Liver (tissue), 9 donors: Measurements from ENCODE around the gene HAGH. TPM values are rescaled to one million over a fixed set of nuclear protein-coding genes. Genes with fewer than 3 reads are reported as not detected.

ENCODE experiments used
- DNase-seq: peaks from one replicate; pipeline ENCODE4 v3.0.0-alpha.2; 2017; ENCODE audit warnings: low spot score
- H3K27ac ChIP-seq, 2 donors: one replicate each; pipeline ENCODE4 v1.7.0; 2013; ENCODE audit warnings: inconsistent platforms in 2 of 2, low read length in 2 of 2, control low read depth in 1 of 2, low read depth in 1 of 2, mild to moderate bottlenecking in 1 of 2
- H3K27me3 ChIP-seq, 4 donors: one replicate each; pipeline versions ENCODE4 v1.6.1 to v1.7.0; 2013; ENCODE audit warnings: low read length in 3 of 4, inconsistent platforms in 1 of 4, mild to moderate bottlenecking in 1 of 4, moderate library complexity in 1 of 4; ENCODE audit not compliant: control insufficient read depth in 4 of 4, insufficient read depth in 4 of 4
- H3K36me3 ChIP-seq, 4 donors: one replicate each; pipeline versions ENCODE4 v1.6.1 to v1.7.0; 2013; ENCODE audit warnings: low read length in 3 of 4, mild to moderate bottlenecking in 3 of 4, low read depth in 1 of 4, moderate library complexity in 1 of 4; ENCODE audit not compliant: control insufficient read depth in 4 of 4, insufficient read depth in 3 of 4
- H3K4me1 ChIP-seq, 4 donors: one replicate each; pipeline versions ENCODE4 v1.6.1 to v1.7.0; 2013; ENCODE audit warnings: low read length in 3 of 4, mild to moderate bottlenecking in 3 of 4, moderate library complexity in 1 of 4; ENCODE audit not compliant: control insufficient read depth in 4 of 4, insufficient read depth in 4 of 4
- H3K4me3 ChIP-seq, 3 donors: one replicate each; pipeline versions ENCODE4 v1.6.1 to v1.7.0; 2013; ENCODE audit warnings: low read length in 3 of 3, control low read depth in 1 of 3, low read depth in 1 of 3, mild to moderate bottlenecking in 1 of 3
- H3K9ac ChIP-seq, 2 donors: one replicate each; pipeline ENCODE4 v1.7.0; 2013; ENCODE audit warnings: low read length in 2 of 2, mild to moderate bottlenecking in 2 of 2, moderate library complexity in 2 of 2, control low read depth in 1 of 2, low read depth in 1 of 2
- H3K9me3 ChIP-seq, 4 donors: one replicate each; pipeline versions ENCODE4 v1.6.1 to v1.7.0; 2013; ENCODE audit warnings: low read length in 3 of 4; ENCODE audit not compliant: control insufficient read depth in 4 of 4
- CTCF ChIP-seq: fragments of 150-350 bp; IDR thresholded peaks from 2 replicates; pipeline ENCODE4 v1.5.1; 2017; ENCODE audit warnings: improper control_type of control experiment, low read depth, low read length; ENCODE audit not compliant: missing input control
- EGR1 ChIP-seq, 2 donors: IDR thresholded peaks; 2 replicates each; pipeline ENCODE4 v1.6.1; 2016 to 2018; ENCODE audit warnings: antibody characterized with exemption in 2 of 2, low read depth in 2 of 2
- FOXA1 ChIP-seq: IDR thresholded peaks from 2 replicates; pipeline ENCODE4 v1.6.1; 2016; ENCODE audit warnings: antibody characterized with exemption
- GABPA ChIP-seq, 2 donors: IDR thresholded peaks in 1 of 2; conservative IDR thresholded peaks in 1 of 2; 2 replicates each; pipeline ENCODE4 v1.6.1; 2016; ENCODE audit warnings: antibody characterized with exemption in 2 of 2, mild to moderate bottlenecking in 1 of 2, moderate library complexity in 1 of 2
- HNF4A ChIP-seq, 2 donors: conservative IDR thresholded peaks; 2 replicates each; pipeline ENCODE4 v1.6.1; 2016; ENCODE audit warnings: antibody characterized with exemption in 2 of 2, mild to moderate bottlenecking in 2 of 2
- HNF4G ChIP-seq: IDR thresholded peaks from 2 replicates; pipeline ENCODE4 v1.6.1; 2016; ENCODE audit warnings: antibody characterized with exemption
- JUND ChIP-seq, 2 donors: IDR thresholded peaks; 2 replicates each; pipeline ENCODE4 v1.6.1; 2016; ENCODE audit warnings: antibody characterized with exemption in 2 of 2
- MAX ChIP-seq: IDR thresholded peaks from 2 replicates; pipeline ENCODE4 v1.6.1; 2016; ENCODE audit warnings: antibody characterized with exemption
- NR2F2 ChIP-seq: IDR thresholded peaks from 2 replicates; pipeline ENCODE4 v1.6.1; 2016; ENCODE audit warnings: antibody characterized with exemption
- REST ChIP-seq: IDR thresholded peaks from 2 replicates; pipeline ENCODE4 v1.6.1; 2016; ENCODE audit warnings: antibody characterized with exemption, mild to moderate bottlenecking
- RXRA ChIP-seq, 2 donors: IDR thresholded peaks; 2 replicates each; pipeline ENCODE4 v1.6.1; 2017 to 2018; ENCODE audit warnings: antibody characterized with exemption in 2 of 2, mild to moderate bottlenecking in 1 of 2
- SP1 ChIP-seq: IDR thresholded peaks from 2 replicates; pipeline ENCODE4 v1.6.1; 2018; ENCODE audit warnings: antibody characterized with exemption, mild to moderate bottlenecking
- TAF1 ChIP-seq: conservative IDR thresholded peaks from 2 replicates; pipeline ENCODE4 v1.6.1; 2016; ENCODE audit warnings: antibody characterized with exemption, mild to moderate bottlenecking
- WGBS: extraction: QIAGEN DNeasy Blood & Tissue Kit; methylation state at CpG from one replicate; pipeline ENCODE4 v1.1.7; 2013; 5-methylcytosine and 5-hydroxymethylcytosine counted together
- polyA plus RNA-seq, 2 donors: library from polyadenylated mRNA; stranded (reverse) in 1 of 2; unstranded in 1 of 2; fragments of 200-250 nt in 1 of 2; fragments of >200 nt in 1 of 2; fragmentation: Nextera tagmentation in 1 of 2; extraction: Ambion mirVana in 1 of 2; gene quantifications; one replicate each; pipeline versions ENCODE4 v1.2.1 to v1.2.3, GENCODE V29; 2013 to 2015
- total RNA-seq, 2 donors: library from RNA; depleted of rRNA; stranded (reverse); fragments of >200 nt; gene quantifications; one replicate each; pipeline ENCODE4 v1.2.3, GENCODE V29; 2014
- donor health status: healthy.
- donor health status: healthy.
- donor health status: healthy.
- donor health status: healthy.
- donor health status: healthy.

Gene HAGH
- total and polyA plus RNA-seq, 4 donors, result 169 to 252 (median 204) TPM

DNA sequence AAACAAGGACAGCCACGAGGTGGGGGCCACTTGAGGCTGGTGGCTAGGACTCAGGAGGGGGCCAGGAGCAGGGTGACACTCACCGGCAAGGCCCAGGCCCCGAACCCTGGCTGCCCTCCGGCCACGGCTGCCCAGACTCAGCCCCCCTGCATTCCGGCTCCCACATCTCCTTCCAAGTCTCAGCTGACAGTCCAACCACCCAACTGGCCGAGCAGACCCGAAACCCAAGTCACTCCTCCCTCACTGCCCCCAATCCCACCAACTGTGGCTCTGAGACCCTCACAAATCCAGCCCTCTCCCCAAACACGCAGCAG is 9.4 kb downstream of the HAGH start (continued):
- TF ChIP-seq REST (no peak), SP1 (no peak), HNF4G (no peak), JUND (IDR thresholded peaks at IDR 0.05) (no peak), MAX (no peak), HNF4A (conservative IDR thresholded peaks at IDR 0.05) (no peak), NR2F2 (no peak), GABPA (IDR thresholded peaks at IDR 0.05 in 1 of 2, conservative IDR thresholded peaks at IDR 0.05 in 1 of 2) (no peak)

DNA sequence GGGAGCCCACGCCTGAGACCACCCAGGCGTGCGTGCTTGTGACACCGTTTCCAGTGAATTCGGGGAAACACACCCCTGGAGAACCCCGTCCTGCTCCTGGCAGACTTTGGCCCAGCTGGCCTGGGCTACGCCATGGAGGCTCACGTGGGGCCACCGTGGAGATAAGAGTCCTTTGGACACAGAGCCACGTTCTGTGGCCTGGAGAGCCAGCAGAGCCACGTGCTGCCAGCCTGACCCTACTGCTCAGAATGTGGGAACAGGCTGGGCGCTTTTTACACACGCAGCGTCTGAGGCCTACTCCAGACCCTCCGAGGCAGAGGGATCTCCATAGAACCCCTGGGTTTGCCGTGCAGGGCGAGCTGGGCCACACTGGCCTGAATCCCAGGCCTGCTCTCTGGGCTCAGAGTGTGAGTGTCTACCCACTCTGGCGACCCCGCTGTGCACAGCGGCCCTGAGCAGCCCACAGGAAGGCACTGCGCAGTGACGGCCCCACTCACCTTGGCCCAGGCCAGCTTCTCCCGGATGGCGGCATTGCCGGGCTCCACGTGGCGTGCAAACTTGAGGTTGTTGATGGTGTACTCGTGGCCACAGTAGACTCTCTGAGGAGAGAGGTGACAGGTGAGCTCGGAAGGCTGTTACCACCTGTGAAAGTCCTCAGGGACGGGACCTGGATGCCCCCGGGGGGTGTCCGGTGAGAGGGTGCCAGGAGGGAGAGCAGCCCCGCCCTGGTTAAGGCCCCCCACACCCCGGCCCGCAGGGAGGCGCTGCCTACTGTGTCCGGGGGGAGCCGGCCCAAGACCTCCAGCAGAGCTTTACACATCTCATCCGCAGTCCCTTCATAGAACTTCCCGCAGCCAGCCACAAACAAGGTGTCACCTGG is 10.0 kb downstream of the HAGH start:
- H3K36me3 ChIP-seq, result peaks cover 5 to 28% (median 24%) of the 10 kb centered on the region in 4 donors
- no peak for TF ChIP-seq FOXA1
- peak; percentile 5 to 80 for TF ChIP-seq HNF4A (conservative IDR thresholded peaks at IDR 0.05)
- no peak for TF ChIP-seq CTCF
- TF ChIP-seq RXRA (IDR thresholded peaks at IDR 0.05), result peak in 1 of 2 donors; percentile 63
- TF ChIP-seq TAF1, result no peak
- no peaks in the 10 kb centered on the region for H3K27me3 ChIP-seq
- DNase-seq, result no peak
- no peaks in the 10 kb centered on the region for H3K9me3 ChIP-seq
- H3K4me1 ChIP-seq, result peaks cover 0 to 74% (median 64%) of the 10 kb centered on the region in 4 donors
- H3K9ac ChIP-seq, result no peak overlapping the region
- H3K4me3 ChIP-seq, result no peak overlapping the region
- H3K27ac ChIP-seq, result peak overlapping the region; percentile 81 to 85
- 73% methylated on average over 40 of the region's 40 CpGs for WGBS

- no peaks in the 10 kb centered on the region for H3K27me3 ChIP-seq
- no peaks in the 10 kb centered on the region for H3K9me3 ChIP-seq
- peaks cover 6 to 22% (median 17%) of the 10 kb centered on the region in 4 donors for H3K36me3 ChIP-seq
- H3K27ac ChIP-seq, result peak overlapping the region; percentile 46 to 47
- peaks cover 0 to 62% (median 54%) of the 10 kb centered on the region in 4 donors for H3K4me1 ChIP-seq
- no peak overlapping the region for H3K4me3 ChIP-seq
- DNase-seq, result peak; percentile 34
- H3K9ac ChIP-seq, result no peak overlapping the region
- TF ChIP-seq SP1 (no peak), JUND (IDR thresholded peaks at IDR 0.05) (no peak), EGR1 (IDR thresholded peaks at IDR 0.05; ENCODE audit: low read depth in 2 of 2) (no peak), REST (no peak), GABPA (IDR thresholded peaks at IDR 0.05 in 1 of 2, conservative IDR thresholded peaks at IDR 0.05 in 1 of 2) (no peak), NR2F2 (no peak)
- WGBS, result 91% methylated on average over 11 of the region's 11 CpGs
Observed at GRCh38 chr16:1815461-1815860, 11.2 kb downstream of the HAGH start.
